DND-41 (cell line): Measurements from ENCODE around the gene DOCK8.
"Not testable (repeated sequence)": the region's sequence is repeated elsewhere in the genome, so short reads cannot be mapped to it uniquely, and the experiment has no call there.

Experiments used
- ATAC-seq: fragments of 200-7000 bp; cut with Tn5 transposase; 3 replicates; pipeline ENCODE4 v1.9.1; 2021; ENCODE audit warnings: low read depth; ENCODE audit not compliant: insufficient read depth
- DNase-seq: peaks from one replicate; pipeline ENCODE4 v3.0.0-alpha.2; 2020
- H2AFZ ChIP-seq: 2 replicates; pipeline ENCODE4 v1.6.0; 2012; ENCODE audit warnings: low read depth, low read length
- H3K27ac ChIP-seq: 2 replicates; pipeline ENCODE4 v1.5.1; 2012; ENCODE audit warnings: low read length, inconsistent platforms
- H3K27me3 ChIP-seq: fragments of 200-600 bp; sonication (generic); 2 replicates; pipeline ENCODE4 v1.6.0; 2012; ENCODE audit warnings: low read length, mild to moderate bottlenecking, inconsistent platforms; ENCODE audit not compliant: insufficient read depth, poor library complexity
- H3K36me3 ChIP-seq: 2 replicates; pipeline ENCODE4 v1.5.1; 2012; ENCODE audit warnings: low read length, inconsistent platforms; ENCODE audit not compliant: insufficient read depth
- H3K4me1 ChIP-seq: 2 replicates; pipeline ENCODE4 v1.5.1; 2012; ENCODE audit warnings: mild to moderate bottlenecking, low read length; ENCODE audit not compliant: insufficient read depth
- H3K4me2 ChIP-seq: 2 replicates; pipeline ENCODE4 v1.6.0; 2012; ENCODE audit warnings: mild to moderate bottlenecking, moderate library complexity, low read length, inconsistent platforms; ENCODE audit not compliant: insufficient read depth
- H3K4me3 ChIP-seq, 2 experiments: fragments of 200-600 bp in 1 of 2; shearing (Covaris generic) in 1 of 2; 2 replicates each; pipeline ENCODE4 v1.5.1; 2012 to 2016; ENCODE audit warnings: inconsistent platforms in 2 of 2, low read length in 2 of 2, mild to moderate bottlenecking in 2 of 2, low read depth in 1 of 2, moderate library complexity in 1 of 2
- H3K79me2 ChIP-seq: 2 replicates; pipeline ENCODE4 v1.6.0; 2012; ENCODE audit warnings: low read length, inconsistent platforms; ENCODE audit not compliant: insufficient read depth
- H3K9ac ChIP-seq: 2 replicates; pipeline ENCODE4 v1.6.0; 2012; ENCODE audit warnings: low read depth, mild to moderate bottlenecking, inconsistent platforms, low read length, moderate library complexity
- H3K9me3 ChIP-seq: 2 replicates; pipeline ENCODE4 v1.5.1; 2012; ENCODE audit warnings: low read length, moderate library complexity, mild to moderate bottlenecking, inconsistent platforms; ENCODE audit not compliant: insufficient read depth, severe bottlenecking
- H4K20me1 ChIP-seq: 2 replicates; pipeline ENCODE4 v1.6.0; 2012; ENCODE audit warnings: low read length; ENCODE audit not compliant: insufficient read depth
- CTCF ChIP-seq: IDR thresholded peaks from 2 replicates; pipeline ENCODE4 v1.5.1; 2012; ENCODE audit warnings: borderline replicate concordance, low read length, moderate library complexity, mild to moderate bottlenecking; ENCODE audit not compliant: poor library complexity, severe bottlenecking; ENCODE audit errors: extremely low read depth
- EZH2 ChIP-seq: IDR thresholded peaks from 3 replicates; pipeline ENCODE4 v1.6.1; 2012; ENCODE audit warnings: borderline replicate concordance, low read depth, mild to moderate bottlenecking, moderate library complexity, low read length, inconsistent platforms; ENCODE audit not compliant: severe bottlenecking

Gene DOCK8

GRCh38 chr9:211557-211956 lies 3.1 kb upstream of the DOCK8 start:
- Histone ChIP-seq H3K27ac (no peak overlapping the region), H3K9ac (no peak overlapping the region), H2AFZ (no peak overlapping the region), H3K27me3 (peaks cover 47% of the 10 kb centered on the region), H3K4me3 (no peak overlapping the region), H4K20me1 (no peaks in the 10 kb centered on the region), H3K4me1 (peaks cover 14% of the 10 kb centered on the region), H3K9me3 (no peaks in the 10 kb centered on the region), H3K79me2 (no peaks in the 10 kb centered on the region), H3K4me2 (no peak overlapping the region), H3K36me3 (no peaks in the 10 kb centered on the region)
- no peak for TF ChIP-seq CTCF
- no peak for TF ChIP-seq EZH2
- ATAC-seq (no peak), DNase-seq (no peak)

GRCh38 chr9:212297-212696 lies 2.4 kb upstream of the DOCK8 start:
- H3K79me2 ChIP-seq, result no peaks in the 10 kb centered on the region
- H3K4me2 ChIP-seq, result no peak overlapping the region
- H3K27me3 ChIP-seq, result peaks cover 51% of the 10 kb centered on the region
- no peak overlapping the region for H3K27ac ChIP-seq
- H3K9me3 ChIP-seq, result no peaks in the 10 kb centered on the region
- H3K36me3 ChIP-seq, result no peaks in the 10 kb centered on the region
- peaks cover 14% of the 10 kb centered on the region for H3K4me1 ChIP-seq
- H3K9ac ChIP-seq, result no peak overlapping the region
- H3K4me3 ChIP-seq, result no peak overlapping the region
- ATAC-seq (no peak), DNase-seq (no peak)
- H2AFZ ChIP-seq, result no peak overlapping the region
- H4K20me1 ChIP-seq, result no peaks in the 10 kb centered on the region
- TF ChIP-seq EZH2 (no peak), CTCF (no peak)

- not testable (repeated sequence) for H3K4me2 ChIP-seq, H3K79me2 ChIP-seq, H3K36me3 ChIP-seq, H3K9me3 ChIP-seq, H3K9ac ChIP-seq, ATAC-seq, H3K27ac ChIP-seq, H4K20me1 ChIP-seq, DNase-seq, H2AFZ ChIP-seq, H3K4me3 ChIP-seq
- H3K27me3 ChIP-seq, result peaks cover 52% of the 10 kb centered on the region
- peaks cover 14% of the 10 kb centered on the region for H3K4me1 ChIP-seq
Measured at GRCh38 chr9:213901-214300, 764 bp upstream of the DOCK8 start.

- Histone ChIP-seq H3K36me3 (no peaks in the 10 kb centered on the region), H3K9ac (peak overlapping the region; percentile 52), H3K4me2 (peak overlapping the region; percentile 86), H4K20me1 (no peaks in the 10 kb centered on the region), H3K27ac (no peak overlapping the region), H3K4me1 (peaks cover 14% of the 10 kb centered on the region), H3K79me2 (no peaks in the 10 kb centered on the region), H3K27me3 (peaks cover 52% of the 10 kb centered on the region), H3K4me3 (peak overlapping the region in 1 of 2 experiments; percentile 58; a peak in 3 of 4 replicates), H2AFZ (peak overlapping the region; percentile 71; the same call in 1 of the 2 replicates), H3K9me3 (no peaks in the 10 kb centered on the region)
- DNase-seq (no peak), ATAC-seq (no peak)
- no peak for TF ChIP-seq CTCF
Measured at GRCh38 chr9:214351-214647, 366 bp upstream of the DOCK8 start.
